Activated naive CD4-positive, alpha-beta T cell treated with anti-CD3 and anti-CD28 coated beads for 36 hours (primary cell): ENCODE data around the gene PPP1R15A. TPM values are rescaled to one million over a fixed set of nuclear protein-coding genes. Genes with fewer than 3 reads are reported as not detected.
"Not testable (repeated sequence)": the region's sequence is repeated elsewhere in the genome, so short reads cannot be mapped to it uniquely, and the experiment has no call there.

Source experiments
- CTCF ChIA-PET: fragments of 350-600 bp; sonication (Branson Sonifier 250); formaldehyde crosslinking; loops from one replicate; lab custom pipeline; 2021; ENCODE audit warnings: antibody characterized with exemption; lab: Charles Lee
- DNase-seq: peaks from one replicate; pipeline ENCODE4 v3.0.0-alpha.2; 2020
- H3K27ac Mint-ChIP-seq: one replicate; pipeline ENCODE4 v1.8.0; 2021; ENCODE audit warnings: mild to moderate bottlenecking, mixed read lengths
- H3K27me3 Mint-ChIP-seq: one replicate; pipeline ENCODE4 v1.8.0; 2021; ENCODE audit warnings: low read depth, mixed read lengths
- H3K36me3 Mint-ChIP-seq: one replicate; pipeline ENCODE4 v1.8.0; 2021; ENCODE audit warnings: low read depth, mixed read lengths
- H3K4me1 Mint-ChIP-seq: one replicate; pipeline ENCODE4 v1.8.0; 2021; ENCODE audit warnings: low read depth, mixed read lengths
- H3K4me3 Mint-ChIP-seq: one replicate; pipeline ENCODE4 v1.8.0; 2021; ENCODE audit warnings: mild to moderate bottlenecking, moderate library complexity, mixed read lengths
- H3K9me3 Mint-ChIP-seq: one replicate; pipeline ENCODE4 v1.8.0; 2021; ENCODE audit warnings: mixed read lengths
- intact Hi-C: fragments of 100-400 bp; cut with micrococcal nuclease; formaldehyde crosslinking; loops from one replicate; pipeline ENCODE4 v1.15.1; 2023
- total RNA-seq, 2 experiments: library from RNA; stranded (reverse); gene quantifications; one replicate each; pipeline ENCODE4 v1.2.3, GENCODE V29; 2021

The PPP1R15A gene
- total RNA-seq, 2 experiments from 2014 or later = 96.5 to 97.4 TPM

DNA sequence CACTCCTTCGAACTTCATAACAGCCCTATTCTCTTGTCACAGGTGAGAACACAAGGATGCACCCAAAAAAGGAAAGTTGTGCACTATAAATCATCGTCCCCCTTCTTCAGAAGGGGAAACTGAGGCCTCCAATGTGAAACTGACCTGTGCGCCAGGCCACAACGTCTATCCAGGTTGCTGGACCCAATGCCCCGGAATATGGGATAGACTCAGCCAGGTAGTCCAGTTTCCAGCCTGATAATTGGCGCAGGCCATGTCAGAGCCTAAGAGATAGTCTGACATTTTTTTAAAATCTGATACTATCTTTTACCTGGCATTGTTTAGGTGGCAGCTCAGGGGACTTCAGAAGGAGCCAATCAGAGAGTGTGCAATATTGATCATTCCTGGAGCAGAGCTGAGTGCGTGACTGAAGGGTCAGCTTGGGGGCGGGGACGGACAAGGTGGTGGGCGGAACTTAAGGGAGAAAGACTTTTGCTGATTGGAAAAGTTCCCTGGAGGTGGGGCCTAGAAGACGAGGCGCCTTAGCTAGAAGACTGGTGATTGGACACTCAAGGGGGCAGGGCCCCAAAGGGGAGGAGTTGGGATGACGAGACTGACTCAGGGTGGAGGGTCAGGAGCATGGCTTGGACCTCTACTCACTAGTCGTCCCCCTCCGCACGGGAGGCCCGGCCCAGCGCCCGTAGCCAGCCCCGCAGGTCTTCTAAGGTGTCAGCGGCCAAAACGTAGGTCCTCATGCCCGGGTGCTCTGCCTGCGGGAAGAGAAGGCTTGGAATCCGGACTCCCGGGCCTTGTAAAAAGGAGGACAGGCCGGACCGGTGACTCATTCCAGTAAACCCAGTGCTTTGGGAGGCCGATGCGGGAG, 12.3 kb upstream of the PPP1R15A start:
- peak; percentile 45 for DNase-seq
- Mint-ChIP-seq H3K4me3 (peak overlapping the region; percentile 95), H3K27me3 (no peaks in the 10 kb centered on the region), H3K9me3 (no peaks in the 10 kb centered on the region), H3K4me1 (peaks cover 4% of the 10 kb centered on the region), H3K36me3 (no peaks in the 10 kb centered on the region), H3K27ac (no peak overlapping the region)
- CTCF ChIA-PET = no interaction called here
- intact Hi-C loops = loop anchor here (1.0 to 5.0 kb wide), 3 partner anchors 15 to 107 kb away; partner anchors contain the start of genes FTL and NUCB1

DNA sequence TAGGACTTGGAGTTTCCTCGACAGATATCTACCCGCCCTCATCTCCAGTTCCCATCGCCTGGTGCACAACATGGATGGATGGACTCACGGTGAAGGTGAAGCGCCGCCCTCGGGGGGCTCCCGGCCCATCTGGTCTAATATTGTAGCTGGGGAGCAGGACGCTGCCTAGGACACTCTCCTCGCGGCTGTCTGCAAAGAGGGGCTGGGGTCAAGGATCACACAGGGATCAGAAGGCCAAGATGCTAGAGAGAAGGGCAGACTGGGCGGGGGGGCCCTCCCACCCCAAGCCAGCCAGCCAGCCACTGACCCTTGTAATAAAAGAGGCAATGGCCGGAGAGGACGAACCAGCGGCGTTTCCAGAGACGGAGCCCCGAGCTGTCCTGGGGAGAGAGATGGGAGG, 10.9 kb upstream of the PPP1R15A start:
- Mint-ChIP-seq H3K4me1 (peaks cover 4% of the 10 kb centered on the region), H3K27me3 (no peaks in the 10 kb centered on the region), H3K27ac (no peak overlapping the region), H3K4me3 (no peak overlapping the region), H3K36me3 (no peaks in the 10 kb centered on the region), H3K9me3 (no peaks in the 10 kb centered on the region)
- intact Hi-C loops = no loop called here
- CTCF ChIA-PET = interaction anchor here (0.6 kb wide), 1 partner anchor 41 kb away, joined by 3 read pairs; no protein-coding TSS in a partner anchor
- no peak for DNase-seq

DNA sequence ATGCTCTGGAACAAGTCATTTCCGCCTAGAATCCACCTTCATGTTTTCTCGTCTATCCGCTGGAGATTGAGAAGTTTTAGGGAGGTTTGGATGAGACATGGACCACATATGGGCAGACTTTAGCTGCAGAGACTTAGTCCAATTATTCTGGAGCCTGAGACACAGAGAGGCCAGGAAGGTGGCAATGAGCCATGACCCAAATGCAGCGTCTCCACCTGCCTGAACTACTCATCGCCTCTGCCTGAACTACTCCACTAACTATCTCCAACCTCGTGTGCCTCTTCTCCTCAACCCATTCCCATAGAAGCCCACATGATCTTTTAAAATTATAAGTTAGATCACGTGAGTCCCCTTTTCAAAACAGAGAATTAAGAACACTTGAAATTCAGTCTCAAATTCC, 9.4 kb upstream of the PPP1R15A start:
- no peak for DNase-seq
- Mint-ChIP-seq H3K36me3 (no peaks in the 10 kb centered on the region), H3K4me1 (peaks cover 4% of the 10 kb centered on the region), H3K4me3 (no peak overlapping the region), H3K27me3 (no peaks in the 10 kb centered on the region), H3K9me3 (no peaks in the 10 kb centered on the region), H3K27ac (no peak overlapping the region)
- intact Hi-C loops = no loop called here
- CTCF ChIA-PET = interaction anchor here (1.0 kb wide), 1 partner anchor 19 kb away, joined by 3 read pairs; no protein-coding TSS in a partner anchor

DNA sequence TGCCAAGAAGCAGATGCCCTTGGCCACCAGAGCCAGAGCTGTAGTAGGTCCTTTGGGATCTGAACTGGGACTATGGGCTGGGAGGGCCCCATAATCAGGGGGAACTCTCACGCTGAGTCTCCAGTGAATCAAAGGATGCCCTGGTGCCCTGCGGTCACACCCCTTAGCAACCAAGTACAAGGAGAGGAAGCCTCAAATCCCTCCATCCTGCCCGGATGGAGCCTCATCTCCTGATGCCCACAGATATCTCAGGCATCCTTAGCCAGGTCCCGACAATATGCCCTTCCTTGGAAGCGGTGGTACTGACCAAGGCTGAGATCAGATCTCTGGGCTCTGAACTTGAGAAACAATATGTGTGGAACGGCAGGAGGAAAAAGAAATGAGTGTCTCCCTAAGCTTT, 5.5 kb upstream of the PPP1R15A start:
- Mint-ChIP-seq H3K4me1 (peaks cover 5% of the 10 kb centered on the region), H3K27ac (no peak overlapping the region), H3K36me3 (no peaks in the 10 kb centered on the region), H3K27me3 (no peaks in the 10 kb centered on the region), H3K4me3 (no peak overlapping the region), H3K9me3 (no peaks in the 10 kb centered on the region)
- no peak for DNase-seq
- CTCF ChIA-PET = interaction anchor here (1.0 to 2.1 kb wide), 2 partner anchors 25 to 104 kb away, joined by 4 to 6 read pairs; no protein-coding TSS in a partner anchor
- intact Hi-C loops = no loop called here

DNA sequence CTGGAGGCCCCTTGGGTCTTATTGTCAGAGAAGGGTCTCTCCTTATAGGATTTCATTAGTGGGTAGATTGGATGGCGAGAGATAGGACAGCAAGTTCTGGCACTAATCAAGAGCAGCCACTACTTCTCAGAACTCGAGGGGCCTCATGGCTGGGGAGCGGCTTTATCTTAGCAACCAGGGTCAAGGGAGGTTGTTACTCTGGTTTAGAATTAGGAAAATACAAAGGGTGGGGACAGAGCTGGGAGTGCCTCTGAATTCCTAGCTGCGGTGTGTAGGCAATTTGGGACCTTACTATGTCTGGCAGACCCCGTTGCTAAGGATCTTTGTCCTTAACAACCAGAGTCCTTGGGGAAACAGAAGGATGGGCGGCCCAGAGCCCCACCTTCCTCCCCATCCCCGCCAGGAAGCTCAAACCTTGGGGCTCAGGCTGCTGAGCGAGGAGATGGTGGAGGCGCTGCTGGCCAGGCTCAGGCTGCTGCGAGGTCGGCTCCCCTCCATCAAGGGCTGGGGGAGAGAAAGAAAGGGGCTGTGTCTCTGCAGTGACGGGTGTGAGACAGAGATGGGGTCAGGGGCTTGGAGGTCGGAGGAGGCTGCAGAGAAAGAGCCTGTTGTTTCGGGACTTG, 5.0 kb upstream of the PPP1R15A start:
- no peak for DNase-seq
- Mint-ChIP-seq H3K4me1 (peaks cover 7% of the 10 kb centered on the region), H3K27me3 (no peaks in the 10 kb centered on the region), H3K9me3 (no peaks in the 10 kb centered on the region), H3K36me3 (no peaks in the 10 kb centered on the region), H3K4me3 (no peak overlapping the region), H3K27ac (no peak overlapping the region)
- CTCF ChIA-PET = interaction anchor here (1.0 to 2.1 kb wide), 2 partner anchors 25 to 103 kb away, joined by 4 to 6 read pairs; no protein-coding TSS in a partner anchor
- intact Hi-C loops = no loop called here

DNA sequence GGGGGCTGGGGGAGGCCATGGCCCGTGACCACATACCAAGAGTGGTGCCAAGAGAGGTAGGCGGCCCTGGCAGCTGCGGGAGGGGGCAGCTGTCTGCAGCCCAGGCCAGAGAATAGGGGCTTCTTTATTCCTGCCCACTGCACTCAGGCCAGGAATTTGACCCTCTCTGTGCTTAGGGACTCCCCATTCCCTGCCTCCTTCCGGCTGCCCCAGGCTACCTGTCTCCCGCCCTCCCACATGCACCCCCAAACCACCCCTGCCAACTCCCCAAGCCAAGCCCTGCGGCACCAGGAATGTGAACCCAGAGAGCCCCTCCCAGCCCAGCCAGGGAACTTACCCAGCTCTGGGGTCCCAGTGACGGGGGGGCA, 4.5 kb upstream of the PPP1R15A start:
- H3K4me3 Mint-ChIP-seq = no peak overlapping the region
- DNase-seq = no peak
- intact Hi-C loops = no loop called here
- H3K36me3 Mint-ChIP-seq = peaks cover under 1% of the 10 kb centered on the region
- CTCF ChIA-PET = interaction anchor here (1.0 to 2.1 kb wide), 2 partner anchors 26 to 103 kb away, joined by 4 to 6 read pairs; no protein-coding TSS in a partner anchor
- H3K9me3 Mint-ChIP-seq = no peaks in the 10 kb centered on the region
- H3K27ac Mint-ChIP-seq = no peak overlapping the region
- peaks cover 7% of the 10 kb centered on the region for H3K4me1 Mint-ChIP-seq
- H3K27me3 Mint-ChIP-seq = no peaks in the 10 kb centered on the region

DNA sequence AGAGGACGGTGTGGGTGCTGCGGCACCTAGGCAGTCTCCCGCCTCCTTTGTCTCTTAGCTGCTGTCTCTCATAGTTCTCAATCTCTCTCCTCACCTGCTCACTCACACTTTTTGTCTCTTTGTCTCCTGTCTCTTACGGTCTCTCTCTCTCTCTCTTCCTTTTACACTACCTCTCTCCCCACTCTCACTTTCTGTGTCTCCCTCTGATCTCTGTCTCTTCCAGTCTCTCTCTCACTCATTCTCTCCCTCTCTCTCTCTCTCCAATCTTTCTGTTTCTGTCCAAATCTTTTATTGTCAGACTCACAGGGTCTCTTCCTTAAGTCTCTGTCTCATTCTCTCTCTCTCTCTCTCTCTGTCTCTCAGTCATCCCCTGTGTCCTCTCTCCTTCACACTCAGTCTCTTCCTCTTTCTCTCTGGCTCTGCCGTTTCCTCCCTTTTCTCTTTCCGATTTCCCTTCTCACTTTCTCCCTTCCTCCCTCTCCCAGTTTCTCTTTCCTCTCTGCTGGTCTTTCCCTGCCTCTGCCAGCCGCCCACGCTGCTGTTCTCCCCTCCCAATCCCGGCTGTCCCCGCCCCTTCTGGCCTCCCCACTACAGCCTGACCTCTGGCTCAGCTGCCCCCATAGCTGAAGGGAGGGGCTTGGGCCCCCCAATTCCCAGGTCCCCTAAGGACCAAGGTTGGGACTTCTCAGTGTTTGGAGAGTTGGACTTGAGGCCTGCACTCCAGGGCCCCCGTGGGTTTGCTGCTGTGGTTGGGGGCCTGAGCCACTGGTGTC, 3.9 kb upstream of the PPP1R15A start, which contains the start of gene PLEKHA4:
TSS of gene PLEKHA4 (minus strand) at position 504 of the 773 bp plus-strand sequence. CDS start 997 bp downstream, outside the sequence.
- intact Hi-C loops = no loop called here
- no peak for DNase-seq
- H3K27me3 Mint-ChIP-seq = no peaks in the 10 kb centered on the region
- CTCF ChIA-PET = interaction anchor here (1.1 kb wide), 1 partner anchor 26 kb away, joined by 4 read pairs; no protein-coding TSS in a partner anchor
- no peak within 1 kb of the TSS for H3K27ac Mint-ChIP-seq
- no peak within 1 kb of the TSS for H3K4me3 Mint-ChIP-seq
- peaks cover 6% of the 10 kb centered on the region for H3K36me3 Mint-ChIP-seq
- peaks cover 9% of the 10 kb centered on the region for H3K4me1 Mint-ChIP-seq
- H3K9me3 Mint-ChIP-seq = no peaks in the 10 kb centered on the region

DNA sequence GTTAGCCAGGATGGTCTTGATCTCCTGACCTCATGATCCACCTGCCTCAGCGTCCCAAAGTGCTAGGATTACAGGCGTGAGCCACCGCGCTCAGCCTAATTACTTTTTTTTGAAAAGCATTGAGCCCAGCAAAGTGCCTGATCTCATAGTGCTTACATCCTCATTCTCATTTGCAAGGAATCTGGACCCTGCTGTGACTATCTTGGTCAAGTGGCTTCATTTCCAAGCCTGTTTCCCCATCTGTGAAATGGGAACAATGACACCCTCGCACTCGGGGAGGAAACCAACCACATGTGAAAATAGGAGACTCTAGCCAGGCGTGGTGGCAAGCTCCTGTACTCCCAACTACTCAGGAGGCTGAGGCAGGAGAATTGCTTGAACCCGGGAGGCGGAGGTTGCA, 2.2 kb upstream of the PPP1R15A start:
- Mint-ChIP-seq H3K27me3 (no peaks in the 10 kb centered on the region), H3K9me3 (no peaks in the 10 kb centered on the region), H3K4me3 (no peak overlapping the region), H3K4me1 (peaks cover 22% of the 10 kb centered on the region), H3K27ac (no peak overlapping the region), H3K36me3 (peaks cover 23% of the 10 kb centered on the region)
- CTCF ChIA-PET = no interaction called here
- intact Hi-C loops = loop anchor here (5.0 to 10.0 kb wide), 4 partner anchors 245 to 625 kb away; partner anchors contain the start of genes C19orf73, CARD8, LIN7B and PPFIA3
- no peak for DNase-seq

DNA sequence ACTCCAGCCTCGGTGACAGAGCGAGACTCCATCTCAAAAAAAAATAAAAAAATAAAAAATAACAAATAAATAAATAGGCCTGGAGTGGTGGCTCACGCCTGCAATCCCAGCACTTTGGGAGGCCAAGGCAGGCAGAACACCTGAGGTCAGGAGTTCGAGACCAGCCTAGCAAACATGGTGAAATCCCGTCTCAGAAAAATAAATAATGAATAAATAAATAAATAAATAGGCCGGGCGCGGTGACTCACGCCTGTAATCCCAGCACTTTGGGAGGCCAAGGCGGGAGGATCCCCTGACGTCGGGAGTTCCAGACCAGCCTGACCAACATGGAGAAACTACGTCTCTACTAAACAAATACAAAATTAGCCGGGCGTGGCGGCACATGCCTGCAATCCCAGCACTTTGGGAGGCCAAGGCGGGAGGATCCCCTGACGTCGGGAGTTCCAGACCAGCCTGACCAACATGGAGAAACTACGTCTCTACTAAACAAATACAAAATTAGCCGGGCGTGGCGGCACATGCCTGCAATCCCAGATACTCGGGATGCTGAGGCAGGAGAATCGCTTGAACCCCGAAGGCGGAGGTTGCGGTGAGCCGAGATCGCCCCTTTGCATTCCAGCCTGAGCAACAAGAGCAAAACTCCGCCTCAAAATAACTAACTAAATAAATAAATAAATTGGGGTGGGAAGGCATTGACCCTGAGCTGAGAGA, 595 bp upstream of the PPP1R15A start:
- Mint-ChIP-seq H3K36me3 (peaks cover 37% of the 10 kb centered on the region), H3K4me1 (peaks cover 29% of the 10 kb centered on the region), H3K4me3 (peak overlapping the region; percentile 99), H3K27ac (peak overlapping the region; percentile 99)
- not testable (repeated sequence) for DNase-seq, H3K27me3 Mint-ChIP-seq, H3K9me3 Mint-ChIP-seq
- intact Hi-C loops = loop anchor here (1.0 to 10.0 kb wide), 8 partner anchors 37 to 623 kb away; partner anchors contain the start of genes C19orf73, CARD8, DHDH and LIN7B
- CTCF ChIA-PET = interaction anchor here (0.7 to 1.7 kb wide), 2 partner anchors 29 to 84 kb away, joined by 3 to 7 read pairs; no protein-coding TSS in a partner anchor

DNA sequence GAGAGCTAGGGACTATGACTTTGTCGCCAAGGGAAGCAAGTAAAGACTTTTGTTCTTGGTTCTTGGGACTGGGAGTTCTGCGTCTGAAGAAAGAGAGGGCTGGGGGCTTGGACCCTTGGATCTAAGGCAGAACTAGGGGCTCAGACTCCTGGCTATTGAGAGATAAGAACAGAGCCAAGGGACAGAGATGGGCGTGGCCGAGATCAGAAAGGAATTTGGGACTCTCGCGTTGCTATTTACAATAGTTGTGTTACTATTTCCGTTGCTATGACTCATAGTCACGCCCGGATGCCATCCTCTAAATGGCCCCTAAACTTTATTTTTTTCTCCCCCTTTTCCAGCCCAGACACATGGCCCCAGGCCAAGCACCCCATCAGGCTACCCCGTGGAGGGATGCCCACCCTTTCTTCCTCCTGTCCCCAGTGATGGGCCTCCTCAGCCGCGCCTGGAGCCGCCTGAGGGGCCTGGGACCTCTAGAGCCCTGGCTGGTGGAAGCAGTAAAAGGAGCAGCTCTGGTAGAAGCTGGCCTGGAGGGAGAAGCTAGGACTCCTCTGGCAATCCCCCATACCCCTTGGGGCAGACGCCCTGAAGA, 759 bp downstream of the PPP1R15A start:
- H3K4me1 Mint-ChIP-seq = peaks cover 40% of the 10 kb centered on the region

More for the DNA sequence above, 759 bp downstream of the PPP1R15A start:
- CTCF ChIA-PET = interaction anchor here (1.7 to 2.9 kb wide), 2 partner anchors 30 to 97 kb away, joined by 7 to 11 read pairs; no protein-coding TSS in a partner anchor
- Mint-ChIP-seq H3K4me3 (peak overlapping the region; percentile 99), H3K36me3 (peaks cover 45% of the 10 kb centered on the region), H3K27ac (peak overlapping the region; percentile 99), H3K27me3 (no peaks in the 10 kb centered on the region), H3K9me3 (no peaks in the 10 kb centered on the region)
- intact Hi-C loops = loop anchor here (1.0 to 10.0 kb wide), 8 partner anchors 38 to 622 kb away; partner anchors contain the start of genes C19orf73, CARD8, DHDH and LIN7B
- DNase-seq = peak; percentile 93
